SU-DHL-6 (cell line): Measurements from ENCODE around the gene DHX58.

Source experiments
- CTCF ChIP-seq: fragments of 200-600 bp; sonication (generic); IDR thresholded peaks from one replicate; pipeline ENCODE4 v1.5.1; 2017; ENCODE audit warnings: antibody characterized with exemption, mild to moderate bottlenecking, low read length, moderate library complexity; ENCODE audit not compliant: insufficient read depth, poor library complexity, severe bottlenecking
- EZH2phosphoT487 ChIP-seq: fragments of 200-600 bp; sonication (generic), shearing (Covaris generic); conservative IDR thresholded peaks from 2 replicates; pipeline ENCODE4 v1.6.1; 2018; ENCODE audit warnings: mild to moderate bottlenecking, antibody characterized with exemption, low read length, moderate library complexity, mixed read lengths

GRCh38 chr17:42087042-42087701 lies 25.3 kb downstream of the DHX58 start:
- TF ChIP-seq CTCF (no peak), EZH2phosphoT487 (no peak)
